MM.1S (cell line): ENCODE data around the gene MARK4.

ENCODE experiments used
- EZH2 ChIP-seq: fragments of 300-600 bp; sonication (generic); optimal IDR thresholded peaks from 2 replicates; pipeline ENCODE3; 2017; ENCODE audit warnings: low read depth, mild to moderate bottlenecking, antibody characterized with exemption, low read length, mixed read lengths
- EZH2phosphoT487 ChIP-seq: fragments of 300-600 bp; sonication (generic); IDR thresholded peaks from 2 replicates; pipeline ENCODE4 v1.6.1; 2018; ENCODE audit warnings: antibody characterized with exemption, low read length
- TF ChIP-seq, protein P1 (sequence below): fragments of 300-600 bp; sonication (generic); IDR thresholded peaks from 2 replicates; pipeline ENCODE4 v1.5.1; 2016; ENCODE audit warnings: antibody characterized with exemption, low read length, mixed read lengths

DNA sequence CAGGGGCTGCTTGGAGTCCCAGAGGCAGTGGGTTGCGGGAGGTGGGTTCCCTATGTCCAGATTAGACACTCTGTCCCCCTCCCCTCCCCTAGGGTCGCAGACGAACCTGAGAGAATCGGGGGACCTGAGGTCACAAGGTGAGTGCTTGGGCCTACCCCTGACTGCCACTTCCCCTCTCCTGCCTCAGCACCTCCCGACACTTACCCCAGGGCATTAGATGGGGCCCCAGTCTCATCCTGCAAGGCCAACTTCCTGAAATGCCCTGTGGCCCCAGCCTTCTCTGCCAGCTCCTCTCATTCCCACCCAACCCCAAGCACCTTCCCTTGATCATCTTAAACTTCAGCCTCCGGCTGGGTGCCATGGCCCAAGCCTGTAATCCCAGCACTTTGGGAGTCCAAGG lies 48.6 kb downstream of the MARK4 start:
- TF ChIP-seq, protein P1, sequence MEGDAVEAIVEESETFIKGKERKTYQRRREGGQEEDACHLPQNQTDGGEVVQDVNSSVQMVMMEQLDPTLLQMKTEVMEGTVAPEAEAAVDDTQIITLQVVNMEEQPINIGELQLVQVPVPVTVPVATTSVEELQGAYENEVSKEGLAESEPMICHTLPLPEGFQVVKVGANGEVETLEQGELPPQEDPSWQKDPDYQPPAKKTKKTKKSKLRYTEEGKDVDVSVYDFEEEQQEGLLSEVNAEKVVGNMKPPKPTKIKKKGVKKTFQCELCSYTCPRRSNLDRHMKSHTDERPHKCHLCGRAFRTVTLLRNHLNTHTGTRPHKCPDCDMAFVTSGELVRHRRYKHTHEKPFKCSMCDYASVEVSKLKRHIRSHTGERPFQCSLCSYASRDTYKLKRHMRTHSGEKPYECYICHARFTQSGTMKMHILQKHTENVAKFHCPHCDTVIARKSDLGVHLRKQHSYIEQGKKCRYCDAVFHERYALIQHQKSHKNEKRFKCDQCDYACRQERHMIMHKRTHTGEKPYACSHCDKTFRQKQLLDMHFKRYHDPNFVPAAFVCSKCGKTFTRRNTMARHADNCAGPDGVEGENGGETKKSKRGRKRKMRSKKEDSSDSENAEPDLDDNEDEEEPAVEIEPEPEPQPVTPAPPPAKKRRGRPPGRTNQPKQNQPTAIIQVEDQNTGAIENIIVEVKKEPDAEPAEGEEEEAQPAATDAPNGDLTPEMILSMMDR: no peak
- TF ChIP-seq EZH2 (no peak), EZH2phosphoT487 (no peak)
